CD4-positive, alpha-beta T cell treated with Interleukin-4 for 1 hour (primary cell): ENCODE results near the gene AZIN2.
"Not testable (repeated sequence)": the region's sequence is repeated elsewhere in the genome, so short reads cannot be mapped to it uniquely, and the experiment has no call there.

ENCODE experiments used
- DNase-seq, 2 donors: peaks; one replicate each; pipeline ENCODE4 v3.0.0-alpha.2; 2020 to 2022

The AZIN2 gene

DNA sequence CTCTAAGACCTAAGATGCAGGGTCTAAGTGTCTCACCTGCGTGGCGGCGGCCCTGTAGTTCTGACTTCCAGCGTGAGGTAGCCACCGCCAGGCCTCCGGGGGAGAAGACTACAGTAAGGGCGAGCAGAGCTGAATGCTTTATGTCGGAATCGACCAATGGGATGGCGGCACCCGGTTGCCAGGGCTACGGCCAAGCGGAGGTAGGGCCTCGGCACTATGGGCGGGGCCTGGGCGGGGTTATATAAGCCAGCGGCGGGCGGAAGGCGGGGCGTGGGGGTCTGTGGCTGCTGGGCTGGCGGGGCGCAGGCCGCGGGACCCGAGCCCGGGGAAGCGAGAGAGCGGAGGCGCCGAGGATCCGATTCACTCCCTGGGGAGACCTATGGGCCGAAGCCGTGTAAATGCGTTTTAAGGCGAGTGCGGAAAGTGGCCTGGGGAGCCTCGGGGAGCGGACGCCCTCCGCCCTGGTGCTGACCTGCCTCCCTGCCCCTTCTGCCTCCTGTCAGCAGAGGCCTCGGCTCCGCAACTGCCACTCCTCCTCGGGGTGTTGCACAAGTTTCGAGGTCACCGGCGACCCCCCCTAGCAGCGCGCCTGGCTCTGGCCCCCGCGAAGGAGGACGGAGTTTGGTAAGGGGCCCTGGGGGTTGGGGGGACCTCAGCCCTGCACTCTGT is at the start of gene AZIN2:
TSS of gene AZIN2 (plus strand) at position 269 of the 669 bp plus-strand sequence. CDS start 1,097 bp downstream, outside the sequence.
- DNase-seq, result peak; percentile 97

DNA sequence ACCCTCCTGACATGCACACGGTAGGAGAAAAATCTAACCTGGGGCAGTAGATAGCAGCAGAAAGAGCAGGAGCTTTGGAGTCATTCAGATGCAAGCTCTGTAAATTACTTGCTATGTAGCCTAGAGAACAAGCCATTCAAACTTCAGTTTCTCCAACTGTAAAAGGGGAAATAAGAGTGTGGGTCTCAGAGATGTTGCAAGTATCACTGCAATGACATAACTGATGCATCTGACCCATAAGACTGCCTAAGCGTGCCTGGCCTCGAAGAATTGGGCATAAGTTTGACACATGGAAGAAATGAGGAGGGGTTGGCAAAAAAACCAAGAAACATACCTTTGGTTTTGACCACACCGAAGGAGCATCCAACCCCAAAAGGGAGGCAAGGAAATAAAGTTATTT is 49.4 kb upstream of the AZIN2 start:
- DNase-seq, result no peak

DNA sequence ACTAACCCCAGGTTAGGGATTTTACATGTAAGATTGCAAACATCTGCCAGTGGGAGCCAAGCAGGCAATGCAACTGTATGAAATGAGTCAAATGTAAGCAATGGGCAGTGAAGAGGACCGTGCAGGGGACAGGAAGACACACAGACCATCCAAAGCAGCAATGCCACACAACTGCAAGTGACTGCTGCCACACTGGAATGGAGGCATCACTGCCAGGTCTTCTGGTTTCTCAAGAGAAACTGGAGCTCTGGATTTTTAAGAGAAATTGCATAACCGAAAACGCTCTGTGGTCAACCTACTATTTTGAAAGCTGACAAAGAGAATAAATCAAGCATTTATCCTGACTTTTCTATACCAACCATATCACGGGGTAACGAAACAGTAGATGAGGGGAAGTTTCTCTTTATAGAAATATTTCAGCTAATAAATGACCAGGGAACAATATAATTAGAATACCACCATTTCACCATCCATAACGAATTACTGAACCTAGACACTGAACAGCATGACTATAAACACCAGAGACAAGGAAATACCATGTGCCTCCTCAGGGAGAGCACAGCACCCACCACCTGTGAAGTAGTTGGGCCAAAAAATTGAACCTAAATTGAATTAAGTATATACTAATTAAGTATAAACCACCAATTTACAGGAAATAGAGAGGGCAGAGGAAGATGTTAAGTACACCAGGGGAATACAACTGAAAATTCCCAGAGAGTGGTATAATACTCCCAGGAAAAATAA is 48.7 kb upstream of the AZIN2 start:
- no peak for DNase-seq

DNA sequence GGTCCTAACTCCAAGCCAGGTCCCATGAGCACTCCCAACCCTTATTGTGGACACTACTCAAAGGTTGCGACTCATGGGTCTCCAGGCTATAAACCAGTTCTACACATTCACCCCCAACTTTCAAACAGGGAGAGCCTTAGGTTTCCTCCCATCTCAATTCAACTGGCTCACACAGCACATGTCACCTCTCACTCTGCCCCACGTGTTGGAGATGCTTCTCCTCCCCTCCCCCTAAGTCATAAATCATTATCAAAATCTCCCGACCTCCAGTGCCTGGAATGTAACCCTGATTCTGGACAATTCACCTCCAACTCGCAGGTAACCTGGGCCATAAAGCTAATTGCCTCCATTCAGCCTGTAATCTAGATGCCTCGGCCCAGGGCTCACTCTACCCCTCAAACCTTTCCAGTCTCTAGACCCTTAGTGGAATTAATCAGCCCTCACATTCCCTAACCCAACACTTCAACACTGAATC is 44.9 kb upstream of the AZIN2 start:
- no peak for DNase-seq

DNA sequence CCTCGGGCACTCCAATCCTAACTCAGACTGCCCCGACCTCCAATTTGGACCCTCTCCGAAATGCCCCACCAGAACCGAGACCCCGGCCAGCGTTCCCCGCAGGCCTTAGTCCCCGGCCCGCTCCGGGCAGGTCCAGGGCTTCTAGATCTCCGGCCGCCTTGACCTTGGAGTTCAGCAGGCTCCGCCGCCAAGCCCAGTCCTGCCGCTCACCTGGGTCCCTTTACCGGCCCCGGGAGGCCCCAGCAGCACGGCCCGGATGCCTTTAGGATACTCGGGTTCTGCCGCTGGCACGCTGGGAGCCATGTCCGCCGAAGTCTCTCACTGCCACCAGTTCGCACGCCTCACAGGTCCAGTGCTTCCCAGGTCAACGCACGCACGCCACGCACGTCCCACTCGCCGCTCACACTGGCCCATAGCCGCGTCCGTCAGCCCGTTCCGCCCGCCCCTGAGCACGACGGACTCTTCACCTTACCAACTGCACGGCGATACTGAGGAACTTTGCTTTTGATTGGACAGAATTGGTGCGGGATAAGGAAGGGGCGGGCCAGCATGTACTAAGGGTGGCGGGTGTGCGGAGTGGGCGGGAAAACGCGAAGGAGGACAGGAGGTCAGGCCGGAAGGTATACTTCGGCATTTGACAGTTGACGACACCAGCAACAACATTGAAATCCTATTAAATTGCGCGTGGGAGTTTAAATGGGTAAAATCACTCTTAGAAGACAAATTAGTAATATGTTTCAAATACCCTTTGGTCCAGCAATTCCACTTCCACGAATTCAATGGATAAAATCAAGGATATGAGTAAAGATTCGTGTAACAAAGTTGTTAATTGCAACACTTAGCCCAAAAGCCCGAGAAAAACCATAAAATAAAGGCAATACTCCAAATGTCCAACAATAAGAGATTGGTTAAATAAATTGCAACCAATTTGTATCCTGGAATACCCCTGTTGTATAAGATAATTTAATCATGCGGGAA is 44.1 kb upstream of the AZIN2 start, which contains the start of gene AK2:
TSS of gene AK2 (minus strand) at position 358 of the 978 bp plus-strand sequence. CDS start at position 303, 55 bp downstream.
- DNase-seq, result peak; percentile 94 to 95

DNA sequence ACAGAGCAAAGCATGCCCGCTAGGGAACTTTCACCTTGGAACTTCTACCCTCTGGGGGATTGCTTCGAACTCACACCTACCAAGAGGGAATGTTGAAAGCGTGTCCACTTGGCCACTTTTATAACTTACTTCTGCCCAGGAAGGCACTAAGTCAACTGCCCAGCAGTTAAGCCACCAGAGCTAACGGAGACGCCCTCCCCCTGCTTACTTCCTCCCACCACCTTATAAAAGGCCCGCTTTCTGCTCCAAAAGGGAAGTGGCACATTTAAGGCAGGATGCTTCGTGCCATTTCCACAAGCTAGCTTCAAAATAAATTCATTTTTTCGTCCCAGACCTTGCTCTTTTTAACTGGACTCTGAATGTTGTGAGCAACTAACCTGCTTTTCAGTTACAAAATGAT is 41.1 kb upstream of the AZIN2 start:
- DNase-seq, result peak in 1 of 2 donors; percentile 44

DNA sequence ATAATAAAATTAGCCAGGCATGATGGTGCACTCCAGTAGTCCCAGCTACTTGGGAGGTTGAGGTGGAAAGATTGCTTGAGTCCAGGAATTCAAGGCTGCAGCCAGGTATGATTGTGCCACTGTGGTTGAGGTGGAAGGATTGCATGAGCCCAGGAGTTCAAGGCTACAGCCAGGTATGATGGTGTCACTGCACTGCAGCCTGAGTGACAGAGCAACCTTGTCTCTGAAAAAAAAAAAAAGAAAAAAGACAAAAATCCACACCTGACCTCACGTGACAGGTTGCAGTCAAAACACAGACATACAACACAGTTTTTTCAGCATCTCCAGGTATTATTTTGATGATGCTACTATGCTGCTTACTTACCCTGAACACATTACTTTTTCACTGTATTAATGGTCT is 39.9 kb upstream of the AZIN2 start:
- no peak for DNase-seq

DNA sequence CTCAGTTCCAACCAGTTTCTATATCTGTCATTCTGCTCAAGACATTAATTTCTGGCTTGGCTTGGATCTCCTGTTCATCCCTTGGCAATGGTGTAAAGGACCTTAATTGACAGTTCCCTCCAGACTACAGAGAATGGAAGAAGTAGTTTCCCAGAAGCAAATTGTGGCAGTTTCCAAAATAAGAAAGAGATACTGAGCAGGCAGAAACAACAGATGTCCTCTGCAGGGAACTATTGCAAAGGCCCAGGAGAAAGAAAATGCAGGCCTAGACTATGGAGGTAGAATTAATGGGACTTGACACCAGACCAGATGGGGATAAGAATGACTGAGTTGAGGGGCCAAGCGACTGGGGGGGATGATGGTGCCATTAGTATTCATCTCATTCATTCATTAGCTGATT is 38.1 kb upstream of the AZIN2 start:
- DNase-seq, result no peak

DNA sequence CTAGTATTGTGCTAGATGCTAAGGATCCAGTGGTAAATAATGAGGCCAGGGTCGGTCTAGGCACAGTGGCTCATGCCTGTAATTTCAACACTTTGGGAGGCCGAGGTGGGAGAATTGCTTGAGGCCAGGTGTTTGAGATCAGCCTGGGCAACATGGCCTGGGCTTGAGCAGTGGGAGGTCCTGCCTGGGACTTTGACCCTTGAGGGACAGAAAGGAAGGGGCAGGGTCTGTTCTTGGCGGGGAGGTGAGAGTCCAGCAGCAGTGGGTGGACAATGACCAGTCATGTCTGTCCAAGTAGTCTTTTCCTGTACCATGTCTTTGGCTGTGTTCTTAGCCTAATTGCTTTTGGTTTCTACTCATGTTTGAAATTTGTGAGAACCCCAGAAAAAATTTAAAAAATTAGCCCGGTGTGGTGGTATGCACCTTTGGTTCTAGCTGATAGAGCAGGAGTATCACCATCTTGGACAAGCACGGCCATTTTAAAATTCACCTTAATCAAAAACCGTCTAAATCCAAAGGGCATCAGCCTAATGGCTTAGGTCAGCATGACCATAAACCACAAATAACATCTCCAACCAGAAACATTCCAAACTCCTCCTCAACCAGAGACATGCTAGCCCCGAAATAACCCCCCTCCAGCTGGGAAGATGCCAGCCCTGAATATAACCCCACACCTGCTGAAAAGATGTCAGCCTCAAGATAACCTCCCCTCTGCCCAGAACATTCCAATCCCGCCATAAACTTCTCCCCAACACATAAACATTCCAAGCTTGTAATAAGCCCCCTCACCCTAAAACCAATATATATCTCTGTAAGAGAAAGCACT is 37.5 kb upstream of the AZIN2 start:
- DNase-seq, result no peak

DNA sequence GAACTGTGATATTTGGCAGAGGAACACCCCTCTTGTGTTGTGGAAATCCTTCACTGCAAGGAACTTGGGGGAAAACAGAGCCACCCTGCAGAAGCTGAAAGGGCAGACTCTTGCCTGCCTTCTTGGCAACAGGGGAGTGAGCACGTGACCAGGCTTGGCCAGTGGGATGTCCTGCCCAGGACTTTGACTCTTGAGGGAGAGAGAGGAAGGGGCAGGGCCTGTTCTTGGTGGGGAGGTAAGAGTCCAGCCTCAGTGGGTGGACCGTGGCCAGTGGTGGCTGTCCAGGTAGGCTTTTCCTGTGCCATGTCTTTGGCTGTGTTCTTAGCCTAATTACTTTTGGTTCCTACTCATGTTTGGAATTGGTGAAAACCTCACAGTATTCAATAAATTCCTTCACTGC is 35.7 kb upstream of the AZIN2 start:
- no peak for DNase-seq

DNA sequence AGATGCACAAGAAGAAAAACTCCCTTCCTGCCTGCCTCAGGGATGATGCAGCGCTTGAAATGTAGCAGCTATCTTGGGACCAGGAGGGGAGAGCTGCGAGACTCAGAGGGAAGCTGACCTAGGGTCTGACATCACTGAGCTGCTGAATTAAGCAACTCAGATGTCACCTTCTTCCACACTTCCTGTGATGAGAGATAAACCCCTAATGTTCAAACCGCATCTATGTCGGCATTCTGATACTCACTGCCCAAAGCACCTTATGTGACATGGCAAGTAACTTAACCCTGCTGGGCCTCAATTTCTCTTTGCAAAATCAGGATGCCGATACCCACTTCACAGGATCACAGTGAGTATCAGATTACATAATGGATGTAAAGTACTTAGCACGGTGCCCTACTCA is 35.1 kb upstream of the AZIN2 start:
- DNase-seq, result peak; percentile 53 to 55

DNA sequence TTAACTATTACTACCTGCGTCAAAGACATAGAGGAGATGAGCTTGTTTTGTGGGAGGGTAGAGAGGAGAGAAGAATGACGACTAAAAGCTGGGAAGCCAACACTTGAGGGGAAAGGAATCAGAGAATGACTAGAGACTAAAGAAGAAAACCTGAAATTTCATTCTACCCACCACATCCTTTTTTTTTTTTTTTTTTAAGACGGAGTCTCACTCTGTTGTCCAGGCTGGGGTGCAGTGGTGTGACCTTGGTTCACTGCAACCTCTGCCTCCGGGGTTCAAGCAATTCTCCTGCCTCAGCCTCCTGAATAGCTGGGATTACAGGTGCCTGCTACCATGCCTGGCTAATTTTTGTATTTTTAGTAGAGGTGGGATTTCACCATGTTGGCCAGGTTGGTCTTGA is 34.7 kb upstream of the AZIN2 start:
- DNase-seq, result not testable (repeated sequence)

DNA sequence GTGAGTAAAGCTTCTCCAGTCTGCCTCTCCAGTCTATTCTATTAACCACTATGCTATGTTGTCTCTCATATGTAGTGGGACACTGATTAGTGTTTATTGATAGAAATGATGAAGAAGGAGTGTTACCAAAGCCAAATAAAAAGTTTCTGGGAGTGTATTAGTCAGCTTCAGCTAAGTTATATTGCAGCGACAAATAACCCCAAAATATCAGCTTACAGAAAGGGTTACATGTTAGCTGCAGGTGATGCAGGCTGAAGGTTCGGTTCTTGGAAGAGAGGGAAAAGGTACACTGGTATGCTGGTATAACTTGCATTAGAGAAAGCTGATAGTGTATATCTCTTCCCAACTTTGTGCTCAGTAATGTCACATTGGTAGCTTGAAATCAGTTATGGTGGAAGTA is 33.7 kb upstream of the AZIN2 start:
- DNase-seq, result no peak

DNA sequence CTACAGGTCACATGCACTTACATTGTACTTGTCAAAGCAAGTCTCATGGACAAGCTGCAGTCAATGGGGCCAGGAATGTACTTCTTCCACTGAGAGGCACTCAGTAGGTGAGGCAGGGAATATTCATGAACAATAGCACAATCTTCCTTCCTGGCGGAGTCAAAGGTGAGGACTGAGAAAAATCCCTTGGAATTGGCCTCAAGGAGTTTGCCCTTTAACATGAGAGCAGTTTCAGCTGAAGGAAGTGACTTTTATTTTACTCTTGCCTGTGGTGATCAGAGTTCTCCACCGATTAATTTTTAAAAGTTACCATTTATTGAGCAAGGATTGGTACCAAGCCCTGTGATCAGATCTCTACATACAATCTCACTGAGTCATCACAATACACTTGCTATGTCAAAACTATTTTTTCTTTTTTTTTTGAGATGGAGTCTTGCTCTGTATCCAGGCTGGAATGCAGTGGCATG is 33.1 kb upstream of the AZIN2 start:
- DNase-seq, result no peak

DNA sequence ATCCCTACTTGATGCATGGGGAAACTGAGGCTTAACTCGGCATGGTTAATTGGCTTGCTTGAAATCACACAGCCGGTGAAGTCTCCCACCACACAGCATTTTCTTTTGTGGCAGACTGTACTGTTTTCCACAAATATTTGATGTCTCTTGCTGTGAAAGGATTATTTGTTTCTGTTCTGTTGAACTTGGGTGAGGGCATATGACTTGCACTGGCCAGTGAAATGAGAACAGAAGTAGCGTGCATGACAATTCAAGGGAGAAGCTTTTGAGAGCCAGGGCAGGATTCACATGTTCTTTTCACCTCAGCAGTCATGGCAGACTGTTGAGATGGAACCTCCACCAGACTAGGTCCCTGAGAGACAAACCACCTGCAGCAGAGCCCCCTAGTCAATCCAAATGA is 32.5 kb upstream of the AZIN2 start:
- no peak for DNase-seq

DNA sequence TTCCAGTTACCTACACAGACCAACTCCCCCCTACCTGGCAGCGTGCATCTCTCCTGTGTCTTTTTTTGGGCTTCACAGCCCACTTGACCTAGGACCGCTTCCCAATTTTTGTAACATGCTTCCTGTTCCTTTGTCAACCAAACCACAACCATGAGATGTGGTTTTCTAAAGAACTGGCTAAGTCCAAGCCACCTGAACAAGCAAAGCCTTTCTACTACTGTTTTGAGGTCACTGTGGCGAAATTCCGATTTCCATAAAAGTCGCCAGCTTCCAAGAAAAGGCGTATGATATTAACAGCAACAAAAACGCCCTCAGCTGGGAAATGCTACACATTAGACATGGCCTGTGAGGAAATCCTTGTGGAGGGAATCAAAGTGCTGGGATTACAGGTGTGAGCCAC is 31.6 kb upstream of the AZIN2 start:
- peak in 1 of 2 donors; percentile 34 for DNase-seq

DNA sequence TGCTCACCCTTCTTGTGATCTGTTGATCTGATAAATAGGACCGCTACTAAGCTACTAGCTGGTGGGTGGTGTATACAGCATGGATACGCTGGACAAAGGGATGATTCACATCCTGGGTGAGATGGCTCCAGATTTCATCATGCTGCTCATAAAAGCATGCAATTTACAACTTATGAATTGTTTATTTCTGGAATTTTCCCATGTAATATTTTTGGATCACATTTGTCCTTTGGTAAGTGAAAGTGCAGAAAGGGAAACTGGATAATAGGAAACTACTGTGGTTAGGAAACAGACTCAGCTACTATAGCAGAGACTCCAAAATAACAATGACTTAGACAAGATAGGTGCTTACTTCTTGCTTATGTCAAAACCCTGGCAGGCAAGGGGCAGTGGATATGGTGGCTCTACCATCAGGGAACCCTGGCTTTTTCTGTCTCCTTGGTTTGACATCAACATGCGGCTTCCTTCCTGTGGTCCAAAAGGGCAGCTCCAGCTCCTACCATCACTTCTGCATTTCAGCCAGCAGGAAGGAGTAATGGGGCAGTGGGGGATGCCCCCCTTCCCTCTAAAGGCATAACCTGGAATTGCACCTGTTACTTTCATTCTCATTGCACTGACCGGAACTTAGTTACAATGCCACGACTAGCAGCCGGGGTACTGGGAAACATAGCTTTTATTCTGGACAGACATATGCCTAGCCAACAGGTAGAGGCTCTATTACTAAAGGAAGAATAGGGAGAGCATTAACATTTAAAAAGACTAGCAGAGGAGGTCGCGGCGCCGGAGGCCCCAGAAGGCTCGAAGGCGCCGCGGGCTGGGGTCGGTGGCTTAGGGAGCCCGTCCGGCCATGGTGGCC is 30.5 kb upstream of the AZIN2 start:
- DNase-seq, result peak in 1 of 2 donors; percentile 46

DNA sequence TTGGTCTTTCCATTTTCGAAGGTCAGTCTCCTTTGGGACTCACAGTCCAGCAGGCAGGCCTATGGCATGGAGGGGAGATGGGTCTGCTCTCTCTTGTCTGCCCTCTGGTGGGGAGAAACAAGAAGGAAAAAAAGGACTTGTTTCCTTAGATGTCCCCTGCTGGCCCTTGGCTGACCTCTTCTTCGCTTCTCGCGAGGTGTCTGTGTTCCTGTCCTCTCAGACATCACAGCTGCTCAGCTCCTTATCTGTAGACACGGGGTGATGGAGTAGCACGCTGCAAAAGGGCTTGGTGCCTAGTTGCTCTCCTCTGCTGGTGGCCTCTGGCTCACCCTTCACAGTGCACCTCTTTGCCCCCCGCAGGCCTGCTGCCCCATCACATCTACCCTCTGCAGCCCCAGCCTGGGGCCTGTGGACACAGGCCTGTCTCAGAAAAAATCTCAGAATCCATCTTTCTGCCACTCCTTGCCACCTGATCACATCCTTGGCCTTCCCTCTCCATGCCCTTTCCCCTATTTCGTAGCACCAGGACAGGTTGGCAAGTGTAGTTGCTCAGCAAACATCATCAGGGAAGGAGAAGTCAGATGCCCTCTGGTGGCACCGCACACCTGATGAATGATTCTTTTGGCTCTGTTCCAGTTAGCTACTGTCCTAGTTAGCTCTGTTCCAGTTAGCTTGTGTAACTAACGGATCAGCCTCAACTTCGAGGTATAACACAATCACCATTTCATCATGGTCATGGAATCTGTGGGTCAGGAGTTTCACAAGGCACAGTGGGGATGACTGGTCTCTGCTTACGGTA is 25.5 kb upstream of the AZIN2 start:
- DNase-seq, result peak; percentile 56 to 62

DNA sequence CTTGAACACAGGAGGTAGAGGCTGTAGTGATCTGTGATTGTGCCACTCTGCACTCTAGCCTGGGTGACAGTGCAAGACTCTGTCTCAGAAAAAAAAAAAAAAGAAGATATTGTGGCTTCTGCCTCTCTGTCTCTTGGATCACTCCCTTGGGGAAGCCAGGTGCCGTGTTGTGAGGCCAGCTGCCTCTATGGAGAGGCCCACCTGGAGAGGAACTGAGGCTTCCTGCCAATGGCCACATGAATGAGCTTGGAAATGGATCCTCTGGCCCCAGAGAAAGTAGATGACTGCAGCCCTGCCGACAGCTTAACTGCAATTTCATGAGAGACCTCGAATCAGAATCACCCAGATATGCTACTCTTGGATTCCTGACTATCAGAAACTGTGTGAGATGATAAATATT is 24.5 kb upstream of the AZIN2 start:
- no peak for DNase-seq

DNA sequence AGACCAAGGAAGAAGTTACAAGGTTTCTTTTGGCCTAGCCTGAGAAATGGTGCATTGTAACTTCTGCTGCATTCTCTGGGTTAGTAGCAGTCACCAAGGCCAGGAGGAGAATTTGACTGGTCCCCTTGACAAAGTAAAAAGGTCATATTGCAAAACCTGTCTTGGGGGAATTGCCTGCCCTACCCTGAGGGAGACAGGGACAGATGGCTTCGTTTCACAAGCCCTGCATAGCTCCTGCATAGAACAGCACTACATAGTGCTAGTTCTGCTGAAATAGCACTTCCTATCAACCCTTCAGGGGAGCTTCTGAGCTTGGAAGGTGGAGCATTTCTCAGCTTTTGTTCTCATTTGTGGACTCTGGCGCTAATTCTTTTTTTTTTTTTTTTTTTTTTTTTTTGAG is 23.9 kb upstream of the AZIN2 start:
- no peak for DNase-seq
